T-cell (primary cell): ENCODE data around the gene ANKRD26. TPM values are rescaled to one million over a fixed set of nuclear protein-coding genes. Genes with fewer than 3 reads are reported as not detected.
A peak's percentile ranks its signal among the peaks of the same experiment; 100 is the strongest.

ENCODE experiments used
- ATAC-seq, 4 experiments: fragments of 200-7000 bp in 3 of 4; fragments of 150-1000 bp in 1 of 4; cut with Tn5 transposase; replicated peaks in 1 of 4; 1 replicate in 3 of 4; 2 replicates in 1 of 4; pipeline ENCODE4 v1.10.0; 2021; ENCODE audit warnings: moderate library complexity in 3 of 4, mild to moderate bottlenecking in 2 of 4, moderate number of reproducible peaks in 1 of 4
- CTCF ChIA-PET, 2 donors: fragments of 300-600 bp; sonication (Branson Sonifier 250); formaldehyde crosslinking; loops; one replicate each; lab custom pipeline; 2022; ENCODE audit warnings: antibody characterized with exemption in 2 of 2; lab: Charles Lee
- POLR2A ChIA-PET, 2 donors: fragments of 300-600 bp; sonication (Branson Sonifier 250); formaldehyde crosslinking; loops; one replicate each; lab custom pipeline; 2022; ENCODE audit warnings: antibody characterized with exemption in 2 of 2; lab: Charles Lee
- DNase-seq, 35 experiments: peaks; one replicate each; pipeline versions ENCODE4 v3.0.0 to v3.0.0-alpha.2; 2013 to 2023
- H3K27ac ChIP-seq: one replicate; pipeline ENCODE4 v1.5.1; 2013; ENCODE audit warnings: low read length
- H3K27me3 ChIP-seq, 2 experiments: replicated peaks in 1 of 2; 1 replicate in 1 of 2; 2 replicates in 1 of 2; pipeline versions ENCODE4 v1.6.1 to v1.7.0; 2013; ENCODE audit warnings: low read length in 1 of 2, mixed read lengths in 1 of 2; ENCODE audit not compliant: control insufficient read depth in 2 of 2, insufficient read depth in 2 of 2; ENCODE audit errors: extremely low read depth in 1 of 2
- H3K36me3 ChIP-seq, 2 donors: 1 replicate in 1 of 2; 2 replicates in 1 of 2; pipeline versions ENCODE4 v1.6.1 to v1.7.0; 2013; ENCODE audit warnings: low read length in 1 of 2; ENCODE audit not compliant: control insufficient read depth in 2 of 2, insufficient read depth in 1 of 2; ENCODE audit errors: extremely low read depth in 1 of 2
- H3K4me1 ChIP-seq, 2 experiments: 1 replicate in 1 of 2; 2 replicates in 1 of 2; pipeline versions ENCODE4 v1.6.1 to v1.7.0; 2013; ENCODE audit warnings: low read length in 2 of 2, mixed read lengths in 1 of 2; ENCODE audit not compliant: insufficient read depth in 2 of 2, control insufficient read depth in 1 of 2; ENCODE audit errors: extremely low read depth in 1 of 2
- H3K4me3 ChIP-seq, 2 donors: 1 replicate in 1 of 2; 2 replicates in 1 of 2; pipeline versions ENCODE4 v1.5.1 to v1.7.0; 2013; ENCODE audit warnings: mild to moderate bottlenecking in 2 of 2, low read length in 1 of 2, moderate library complexity in 1 of 2; ENCODE audit not compliant: control insufficient read depth in 1 of 2; ENCODE audit errors: extremely low read depth in 1 of 2
- H3K9me3 ChIP-seq: 2 replicates; pipeline ENCODE4 v1.7.0; 2013
- H3K27ac Mint-ChIP-seq, 2 donors: one replicate each; pipeline ENCODE4 v1.8.0; 2020 to 2021; ENCODE audit warnings: mild to moderate bottlenecking in 2 of 2, mixed read lengths in 2 of 2
- H3K27me3 Mint-ChIP-seq, 2 donors: one replicate each; pipeline ENCODE4 v1.8.0; 2021 to 2022; ENCODE audit warnings: mixed read lengths in 2 of 2
- H3K36me3 Mint-ChIP-seq: one replicate; pipeline ENCODE4 v1.8.0; 2021; ENCODE audit warnings: mixed read lengths
- H3K4me1 Mint-ChIP-seq, 3 donors: one replicate each; pipeline ENCODE4 v1.8.0; 2020 to 2022; ENCODE audit warnings: mixed read lengths in 3 of 3, mild to moderate bottlenecking in 1 of 3
- H3K4me3 Mint-ChIP-seq, 3 donors: one replicate each; pipeline ENCODE4 v1.8.0; 2020 to 2022; ENCODE audit warnings: mild to moderate bottlenecking in 3 of 3, mixed read lengths in 3 of 3, moderate library complexity in 3 of 3
- H3K9me3 Mint-ChIP-seq, 3 donors: one replicate each; pipeline ENCODE4 v1.8.0; 2020 to 2022; ENCODE audit warnings: mixed read lengths in 3 of 3
- WGBS: methylation state at CpG from one replicate; pipeline ENCODE4 v1.1.5; 2013; ENCODE audit warnings: missing lambda C conversion rate; ENCODE audit not compliant: insufficient coverage; 5-methylcytosine and 5-hydroxymethylcytosine counted together
- total RNA-seq, 35 experiments: library from RNA in 6 of 35; stranded (reverse) in 6 of 35; fragments of 120-200 nt in 1 of 35; gene quantifications; one replicate each; pipeline versions ENCODE4 v1.2.1 to v1.2.4 and lab custom pipeline; 2013 to 2026

The ANKRD26 gene
- total RNA-seq (10 to 100 TPM in 1 of 5 donors, 1 to 10 TPM in 4; 8.9 to 13.0 (median 9.3) TPM), total RNA-seq (lab: John Stamatoyannopoulos, UW) (9.1 to 66.1 (median 29.8) reads per million in 29 experiments)
- total RNA-seq (2013): 9.5 TPM

DNA sequence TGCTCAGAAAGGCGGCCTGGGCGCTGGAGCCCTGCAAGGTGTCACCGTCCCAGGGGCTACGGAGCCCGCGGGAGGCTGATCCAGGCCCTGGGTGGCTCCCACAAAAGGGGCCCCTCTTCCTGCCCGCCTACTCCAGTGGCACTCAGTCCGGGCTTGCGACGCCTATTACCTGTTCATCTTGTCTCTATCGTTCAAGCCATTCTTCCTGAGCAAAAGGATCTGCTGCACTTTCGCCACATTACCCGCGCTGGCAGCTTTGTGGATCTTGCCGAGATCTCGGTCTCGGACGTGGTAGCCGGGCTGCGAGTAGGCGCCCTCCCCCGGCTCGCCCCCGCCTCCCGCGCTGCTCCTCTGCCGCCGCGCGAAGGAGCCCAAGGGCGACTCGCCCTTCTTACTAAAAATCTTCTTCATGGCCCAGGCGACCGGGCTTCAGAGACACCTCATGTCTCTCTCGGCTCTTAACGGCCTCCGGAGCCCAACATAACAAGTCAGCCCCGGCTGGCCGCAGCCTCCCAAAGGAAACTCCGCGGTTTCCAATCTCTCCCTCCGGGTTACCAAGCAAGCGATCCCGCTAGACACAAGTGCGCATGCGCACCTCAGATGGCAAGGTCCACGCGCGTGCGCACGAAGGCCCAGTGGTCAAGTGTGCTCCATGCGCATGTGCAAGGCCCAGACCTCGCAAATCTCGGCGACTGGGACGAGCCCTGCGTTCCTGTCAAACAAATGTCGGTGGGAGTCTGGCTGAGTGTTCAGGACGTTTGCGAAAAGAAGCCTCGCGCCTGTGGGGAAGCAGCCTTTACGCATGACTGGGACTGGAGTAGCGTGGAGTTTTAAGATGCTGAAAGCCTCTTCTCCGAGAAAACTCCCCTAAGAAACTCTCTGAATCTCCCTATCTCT is at the start of gene ANKRD26:
Gene ANKRD26, minus strand, starts transcription at position 579 of the 897 bp plus-strand sequence. Its CDS starts 168 bp downstream, at position 411.
- CTCF ChIA-PET: interaction anchor here in 1 of 2 donors (0.5 to 1.4 kb wide), 3 partner anchors 54 to 669 kb away, joined by 3 to 4 read pairs (median 4); partner anchors contain the start of gene YME1L1
- peak within 1 kb of the TSS; percentile 86 to 92 (median 91) for H3K4me3 Mint-ChIP-seq
- POLR2A ChIA-PET: interaction anchor here in 1 of 2 donors (0.6 to 1.7 kb wide), 3 partner anchors 54 to 269 kb away, joined by 3 to 8 read pairs (median 3); partner anchors contain the start of gene YME1L1
- Histone ChIP-seq H3K9me3 (no peaks in the 10 kb centered on the region), H3K4me1 (peaks cover 18 to 35% of the 10 kb centered on the region in 2 experiments), H3K36me3 (no peaks in the 10 kb centered on the region), H3K4me3 (peak within 1 kb of the TSS; percentile 66 to 68), H3K27me3 (no peaks in the 10 kb centered on the region), H3K27ac (peak within 1 kb of the TSS; percentile 85)
- peak; percentile 65 to 82 (median 80) for ATAC-seq
- under 1% methylated on average over 60 of the region's 65 CpGs for WGBS
- H3K27ac Mint-ChIP-seq: peak within 1 kb of the TSS; percentile 92 to 93
- no peaks in the 10 kb centered on the region for H3K27me3 Mint-ChIP-seq
- DNase-seq: peak; percentile 87 to 99 (median 93)
- peaks cover 51 to 65% (median 52%) of the 10 kb centered on the region in 3 donors for H3K4me1 Mint-ChIP-seq
- no peaks in the 10 kb centered on the region for H3K9me3 Mint-ChIP-seq
- H3K36me3 Mint-ChIP-seq: peaks cover 4% of the 10 kb centered on the region

DNA sequence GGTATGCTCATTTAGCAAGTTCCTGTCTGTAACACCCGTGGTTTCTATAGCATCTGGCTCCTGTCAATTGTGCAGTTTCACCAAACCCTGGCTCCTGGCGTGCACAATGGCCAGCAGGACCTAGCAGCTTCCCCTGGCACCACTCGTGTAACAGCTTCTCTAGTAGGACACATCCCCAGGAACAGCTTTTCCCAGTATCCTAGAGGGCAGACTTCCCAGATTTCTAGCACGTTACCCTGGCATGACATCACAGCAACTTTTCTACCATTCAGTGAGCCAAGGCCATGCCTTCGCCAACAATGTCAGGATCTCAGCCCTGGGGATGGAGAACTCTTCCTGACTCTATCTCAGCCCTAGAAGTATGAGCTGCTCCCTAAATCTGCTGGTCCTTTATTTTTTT is 47.4 kb upstream of the ANKRD26 start:
- CTCF ChIA-PET: interaction anchor here in 1 of 2 donors (1.6 kb wide), 1 partner anchor 75 kb away, joined by 4 read pairs; no protein-coding TSS in a partner anchor
- Histone ChIP-seq H3K36me3 (peaks cover 11 to 68% of the 10 kb centered on the region in 2 donors), H3K4me1 (peaks cover 5 to 18% of the 10 kb centered on the region in 2 experiments), H3K4me3 (no peak overlapping the region), H3K27me3 (no peaks in the 10 kb centered on the region), H3K9me3 (no peaks in the 10 kb centered on the region), H3K27ac (no peak overlapping the region)
- Mint-ChIP-seq H3K4me3 (no peak overlapping the region), H3K9me3 (no peaks in the 10 kb centered on the region), H3K27me3 (no peaks in the 10 kb centered on the region), H3K27ac (no peak overlapping the region), H3K4me1 (peaks cover 41 to 50% (median 42%) of the 10 kb centered on the region in 3 donors), H3K36me3 (peaks cover 41% of the 10 kb centered on the region)
- POLR2A ChIA-PET: interaction anchor here in 1 of 2 donors (0.7 kb wide), 1 partner anchor 74 kb away, joined by 3 read pairs; no protein-coding TSS in a partner anchor
- ATAC-seq (no peak), DNase-seq (no peak)
- 74% methylated on average over 5 of the region's 5 CpGs for WGBS

DNA sequence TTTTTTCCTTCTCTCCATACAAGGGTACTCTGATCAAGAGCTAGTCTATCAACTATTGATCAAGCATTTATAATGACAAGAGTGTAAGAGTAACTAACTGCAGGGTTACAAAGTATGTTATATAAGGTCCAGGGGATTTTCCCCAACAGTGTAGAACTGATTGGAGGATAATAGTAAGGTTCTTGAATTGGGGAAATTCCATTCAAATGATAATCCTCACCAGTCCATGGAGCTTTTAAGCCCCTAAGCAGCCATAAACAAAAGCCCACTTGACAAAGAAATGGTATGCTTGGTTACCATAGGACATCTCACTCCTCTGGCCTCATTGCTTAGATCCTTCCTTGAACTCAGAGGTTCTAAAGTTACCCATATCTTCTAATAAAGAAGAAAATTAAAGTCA is 45.6 kb upstream of the ANKRD26 start:
- no peaks in the 10 kb centered on the region for H3K27me3 Mint-ChIP-seq
- Histone ChIP-seq H3K36me3 (peaks cover 11 to 77% of the 10 kb centered on the region in 2 donors), H3K4me1 (peaks cover 0 to 11% of the 10 kb centered on the region in 2 experiments), H3K27me3 (no peaks in the 10 kb centered on the region), H3K4me3 (no peak overlapping the region), H3K9me3 (no peaks in the 10 kb centered on the region), H3K27ac (peak overlapping the region; percentile 4)
- ChIA-PET POLR2A (interaction anchor here (0.7 to 1.2 kb wide), 2 partner anchors 23 to 27 kb away, joined by 4 read pairs; no protein-coding TSS in a partner anchor), CTCF (interaction anchor here in 1 of 2 donors (0.7 to 1.4 kb wide), 2 partner anchors 9 to 78 kb away, joined by 4 to 5 read pairs; partner anchors contain the start of genes MASTL and YME1L1)
- H3K27ac Mint-ChIP-seq: no peak overlapping the region
- peaks cover 34% of the 10 kb centered on the region for H3K36me3 Mint-ChIP-seq
- no peaks in the 10 kb centered on the region for H3K9me3 Mint-ChIP-seq
- no peak overlapping the region for H3K4me3 Mint-ChIP-seq
- peak in 1 of 35 experiments; percentile 25 for DNase-seq
- H3K4me1 Mint-ChIP-seq: peaks cover 24 to 36% (median 28%) of the 10 kb centered on the region in 3 donors
- ATAC-seq: peak in 1 of 4 experiments; percentile 38

DNA sequence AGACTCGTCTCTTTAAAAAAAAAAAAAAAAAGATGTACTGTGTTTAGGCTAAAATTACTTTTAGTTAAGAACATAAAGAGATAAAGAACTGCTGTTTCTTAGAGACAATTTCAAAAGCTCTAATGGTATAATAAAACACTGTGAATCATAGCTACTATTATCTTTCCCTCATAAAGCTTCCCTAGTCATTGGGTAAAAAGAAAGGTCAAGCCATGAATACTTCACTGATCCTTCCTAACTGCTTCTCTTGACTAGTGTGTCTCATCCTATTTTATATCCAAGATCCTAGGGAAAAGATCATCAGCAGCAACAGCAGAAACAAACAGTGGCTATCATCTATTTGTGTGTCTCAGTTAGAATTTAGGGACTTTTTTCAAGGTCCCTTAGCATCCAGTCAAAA is 43.4 kb upstream of the ANKRD26 start:
- H3K4me1 Mint-ChIP-seq: peaks cover 16 to 19% (median 16%) of the 10 kb centered on the region in 3 donors
- H3K27ac Mint-ChIP-seq: peak overlapping the region in 1 of 2 donors; percentile 8
- no peak overlapping the region for H3K4me3 ChIP-seq
- H3K9me3 Mint-ChIP-seq: no peaks in the 10 kb centered on the region
- H3K36me3 ChIP-seq: peaks cover 11 to 76% of the 10 kb centered on the region in 2 donors
- peaks cover 32% of the 10 kb centered on the region for H3K36me3 Mint-ChIP-seq
- no peaks in the 10 kb centered on the region for H3K27me3 ChIP-seq
- ATAC-seq (no peak), DNase-seq (no peak)
- no peak overlapping the region for H3K27ac ChIP-seq
- POLR2A ChIA-PET: interaction anchor here in 1 of 2 donors (0.6 to 1.1 kb wide), 6 partner anchors 15 to 660 kb away, joined by 3 to 11 read pairs (median 6); no protein-coding TSS in a partner anchor
- H3K9me3 ChIP-seq: no peaks in the 10 kb centered on the region
- no CpG with 5 or more reads among the region's 1 CpG for WGBS
- H3K27me3 Mint-ChIP-seq: no peaks in the 10 kb centered on the region
- CTCF ChIA-PET: interaction anchor here (0.5 to 0.6 kb wide), 3 partner anchors 16 to 1461 kb away, joined by 3 to 6 read pairs (median 4); no protein-coding TSS in a partner anchor
- no peak overlapping the region for H3K4me3 Mint-ChIP-seq
- peaks cover 0 to 4% of the 10 kb centered on the region in 2 experiments for H3K4me1 ChIP-seq

DNA sequence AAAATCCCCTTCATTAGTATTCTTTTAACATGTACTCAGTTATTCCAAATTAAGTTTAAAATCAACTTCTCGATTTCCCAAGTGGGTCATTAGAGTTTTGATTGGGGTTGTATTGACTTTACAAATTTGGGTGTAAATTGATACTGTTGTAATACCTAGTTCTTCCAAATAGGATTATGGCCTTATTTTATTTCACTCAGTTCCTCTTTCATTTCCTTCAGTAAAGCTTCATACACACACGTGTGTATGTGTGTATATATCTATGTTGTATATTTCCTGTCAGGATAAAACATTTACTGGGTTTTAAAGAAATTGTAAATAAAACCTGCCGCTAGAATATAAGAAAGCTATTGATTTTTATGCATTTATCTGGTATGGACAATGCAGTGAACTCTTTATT is 38.0 kb upstream of the ANKRD26 start:
- no peaks in the 10 kb centered on the region for H3K27me3 Mint-ChIP-seq
- no CpG with 5 or more reads among the region's 3 CpGs for WGBS
- no peak overlapping the region for H3K4me3 Mint-ChIP-seq
- CTCF ChIA-PET: no interaction called here
- H3K27ac ChIP-seq: no peak overlapping the region
- H3K27ac Mint-ChIP-seq: no peak overlapping the region
- peaks cover 0 to 48% of the 10 kb centered on the region in 2 donors for H3K36me3 ChIP-seq
- H3K4me1 ChIP-seq: no peaks in the 10 kb centered on the region
- POLR2A ChIA-PET: no interaction called here
- H3K36me3 Mint-ChIP-seq: peaks cover 26% of the 10 kb centered on the region
- DNase-seq: no peak
- no peaks in the 10 kb centered on the region for H3K27me3 ChIP-seq
- no peaks in the 10 kb centered on the region for H3K9me3 ChIP-seq
- ATAC-seq: no peak
- no peak overlapping the region for H3K4me3 ChIP-seq
- H3K4me1 Mint-ChIP-seq: peaks cover 0 to 7% (median 4%) of the 10 kb centered on the region in 3 donors
- H3K9me3 Mint-ChIP-seq: no peaks in the 10 kb centered on the region

DNA sequence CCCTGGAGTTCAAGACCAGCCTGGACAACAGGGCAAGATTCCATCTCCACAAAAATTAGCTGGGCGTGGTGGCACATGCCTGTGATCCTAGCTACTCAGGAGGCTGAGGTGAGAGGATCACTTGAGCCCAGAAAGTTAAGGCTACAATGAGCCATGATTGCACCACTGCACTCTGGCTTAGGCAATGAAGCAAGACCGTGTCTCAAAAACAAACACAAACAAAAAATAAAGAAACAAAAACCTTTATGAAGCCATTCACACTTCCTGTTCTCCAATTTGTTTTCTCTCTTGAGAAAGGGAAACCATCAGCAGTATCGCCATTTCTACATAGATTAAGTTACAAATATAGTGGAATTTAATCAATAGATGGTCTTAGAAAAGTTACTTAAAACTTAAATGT is 34.1 kb upstream of the ANKRD26 start:
- Mint-ChIP-seq H3K9me3 (no peaks in the 10 kb centered on the region), H3K4me1 (peaks cover 11 to 26% (median 13%) of the 10 kb centered on the region in 3 donors), H3K27ac (peak overlapping the region; percentile 8 to 39), H3K36me3 (peaks cover 48% of the 10 kb centered on the region), H3K4me3 (no peak overlapping the region), H3K27me3 (no peaks in the 10 kb centered on the region)
- H3K9me3 ChIP-seq: no peaks in the 10 kb centered on the region
- no peak overlapping the region for H3K27ac ChIP-seq
- ATAC-seq (no peak), DNase-seq (no peak)
- H3K27me3 ChIP-seq: no peaks in the 10 kb centered on the region
- no peak overlapping the region for H3K4me3 ChIP-seq
- H3K4me1 ChIP-seq: no peaks in the 10 kb centered on the region
- ChIA-PET CTCF (no interaction called here), POLR2A (interaction anchor here in 1 of 2 donors (0.6 kb wide), 1 partner anchor 21 kb away, joined by 7 read pairs; no protein-coding TSS in a partner anchor)
- peaks cover 9 to 55% of the 10 kb centered on the region in 2 donors for H3K36me3 ChIP-seq
- WGBS: 83% methylated on average over 1 of the region's 3 CpGs
